HTERT RPE-1 (cell line): ENCODE measurements around the gene CNIH4.
"Not testable (repeated sequence)": the region's sequence is repeated elsewhere in the genome, so short reads cannot be mapped to it uniquely, and the experiment has no call there.

Source experiments
- in situ Hi-C: fragments of 300-500 bp; cut with MboI; formaldehyde crosslinking; loops from 4 replicates; pipeline ENCODE4 v1.14.3; 2020; ENCODE audit warnings: low sequenced_read_pairs

Gene CNIH4

DNA sequence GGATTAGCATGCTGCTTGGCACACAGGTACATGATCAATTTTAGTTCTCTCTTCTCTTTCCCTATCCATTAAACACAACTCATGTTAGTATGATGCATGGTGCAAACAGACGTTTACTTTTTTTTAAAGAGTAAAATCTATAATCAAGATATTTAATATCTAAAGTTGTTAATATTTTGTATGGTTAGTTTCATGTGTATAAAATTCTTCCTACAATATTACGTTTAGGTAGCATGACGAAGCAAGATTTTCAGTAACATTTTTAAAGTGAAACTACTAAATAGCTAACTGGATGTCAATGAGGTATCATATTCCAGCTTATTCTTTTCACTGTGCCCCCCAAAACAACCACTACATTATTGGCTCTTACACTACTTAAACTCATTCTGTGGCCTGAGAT is 36.6 kb downstream of the CNIH4 start:
- in situ Hi-C loops: no loop called here

DNA sequence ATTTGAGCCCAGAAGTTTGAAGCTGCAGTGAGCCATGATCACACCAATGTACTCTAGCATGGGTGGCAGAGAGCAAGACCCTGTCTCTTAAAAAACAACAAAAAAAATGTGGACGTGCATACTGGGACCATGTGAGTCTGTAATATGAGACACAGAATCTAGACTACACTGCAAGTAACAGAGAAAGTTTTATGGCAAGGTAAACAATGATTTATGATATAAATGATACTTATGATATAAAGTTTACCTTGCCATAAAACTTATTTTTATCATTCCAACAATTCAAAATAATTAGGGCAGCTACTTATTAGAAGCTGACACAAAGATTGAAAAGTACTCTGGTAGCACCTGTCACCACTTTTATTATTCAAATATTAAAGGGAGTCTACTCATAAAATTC is 43.2 kb downstream of the CNIH4 start:
- in situ Hi-C loops: no loop called here

DNA sequence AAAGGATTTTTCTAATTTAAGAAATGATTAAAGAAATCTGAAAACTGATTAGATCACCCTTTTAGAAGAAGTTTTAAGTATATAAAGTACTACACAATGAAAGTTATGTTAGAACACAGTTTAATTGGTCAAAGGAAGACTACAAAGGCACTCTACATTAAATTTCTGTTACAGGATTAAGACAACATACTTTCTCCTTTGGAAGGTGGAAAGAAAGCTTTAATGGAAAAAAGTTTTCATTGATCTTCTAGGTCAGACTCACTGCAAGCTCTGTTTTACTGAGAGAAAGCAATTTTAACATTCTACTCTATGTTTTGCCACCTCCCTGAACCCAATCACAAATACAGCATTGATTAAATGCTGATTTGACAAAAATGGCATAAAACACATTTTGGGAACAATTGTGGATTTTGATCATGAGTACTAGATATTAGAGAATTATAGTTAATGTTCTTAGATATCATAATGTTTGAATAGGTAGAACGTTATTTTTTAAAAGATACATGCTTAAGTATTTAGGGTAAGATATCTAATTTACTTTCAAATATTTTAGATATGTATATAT is 45.9 kb downstream of the CNIH4 start:
- in situ Hi-C loops: no loop called here

DNA sequence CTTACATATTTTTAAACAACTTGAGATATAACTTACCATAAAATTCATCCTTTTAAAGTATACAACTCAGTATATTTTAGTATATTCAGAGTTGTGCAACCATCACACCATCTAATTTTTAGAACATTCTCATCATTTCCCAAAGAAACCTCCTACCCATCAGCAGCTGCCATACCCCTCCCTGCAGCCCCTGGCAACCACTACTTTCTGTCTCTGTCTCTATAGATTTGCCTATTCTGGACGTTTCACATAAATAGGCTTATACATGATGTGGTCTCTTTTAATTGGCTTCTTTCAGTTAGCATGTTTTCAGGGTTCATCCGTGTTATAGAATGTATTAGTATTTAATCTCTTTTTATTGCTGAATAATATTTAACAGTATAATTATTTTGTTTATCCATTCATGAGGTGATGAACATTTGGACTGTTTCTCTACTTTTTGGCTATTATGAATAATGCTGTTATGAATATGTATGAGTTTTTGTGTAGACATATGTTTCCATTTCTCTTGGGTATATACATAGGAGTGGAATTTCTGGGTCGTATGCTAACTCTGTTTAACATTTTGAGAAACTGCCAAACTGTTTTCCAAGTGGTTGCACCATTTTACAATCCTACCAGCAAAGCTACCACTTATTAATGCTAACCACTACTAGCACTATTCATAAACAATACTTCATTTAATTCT is 48.4 kb downstream of the CNIH4 start:
- in situ Hi-C loops: no loop called here

DNA sequence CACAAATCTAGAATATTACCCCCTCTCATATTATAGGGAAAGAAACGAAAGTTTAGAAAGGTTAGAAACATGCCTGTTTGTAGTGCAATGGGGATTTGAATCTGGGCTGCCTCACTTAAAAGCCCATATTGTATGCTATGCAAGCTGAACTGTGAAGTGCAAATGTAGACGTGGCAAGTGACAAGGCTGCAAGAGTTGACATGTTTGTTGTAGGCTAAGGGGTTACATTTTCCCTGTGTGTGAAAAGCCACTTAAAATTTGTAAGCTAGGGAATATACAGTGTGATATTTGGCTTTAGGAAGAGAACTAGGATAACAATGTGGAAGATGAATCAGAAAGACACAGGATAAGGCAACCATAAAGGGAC is 48.9 kb downstream of the CNIH4 start:
- in situ Hi-C loops: no loop called here

- in situ Hi-C loops: no loop called here
Measured at GRCh38 chr1:224406216-224406615, 49.5 kb downstream of the CNIH4 start.

GRCh38 chr1:224407571-224408293 is 51.1 kb downstream of the CNIH4 start:
- in situ Hi-C loops: no loop called here

DNA sequence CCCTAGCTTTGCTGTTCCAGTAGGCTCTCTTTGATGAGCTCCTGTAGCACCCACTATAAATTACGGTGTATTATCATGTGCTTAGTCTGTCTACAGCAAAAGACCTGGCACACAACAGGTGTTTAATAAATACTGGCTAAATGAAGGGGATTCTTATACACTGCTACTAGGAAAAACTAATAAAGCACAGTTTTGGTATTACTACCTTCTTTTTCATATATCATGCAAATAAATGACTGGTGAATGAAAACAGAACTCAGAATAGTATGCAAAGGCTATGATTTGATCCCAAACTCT is 51.6 kb downstream of the CNIH4 start:
- in situ Hi-C loops: no loop called here

- in situ Hi-C loops: no loop called here
Measured at GRCh38 chr1:224411766-224412165, 55.1 kb downstream of the CNIH4 start.

DNA sequence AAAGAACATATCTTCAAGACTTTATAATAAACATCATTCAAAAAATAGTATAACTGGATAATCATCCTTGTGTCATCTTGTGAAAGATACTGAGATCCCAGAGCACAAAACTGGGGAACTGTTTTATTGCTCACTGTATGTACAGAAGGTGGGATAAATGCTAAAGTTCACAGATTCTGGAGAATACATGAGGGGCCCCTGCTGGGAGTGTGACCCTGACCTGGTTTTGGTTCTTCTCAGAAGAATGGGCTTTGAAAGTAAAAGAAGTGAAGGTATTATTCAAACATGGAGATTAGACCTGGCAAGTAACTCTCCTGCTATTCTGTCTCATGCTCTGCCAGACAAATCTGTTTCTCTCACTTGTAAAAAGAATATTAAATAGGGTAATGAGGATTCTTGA is 63.4 kb downstream of the CNIH4 start:
- in situ Hi-C loops: no loop called here

GRCh38 chr1:224425279-224425884 is 68.7 kb downstream of the CNIH4 start:
- in situ Hi-C loops: no loop called here

GRCh38 chr1:224426869-224427268 is 70.2 kb downstream of the CNIH4 start:
- in situ Hi-C loops: not testable (repeated sequence)

DNA sequence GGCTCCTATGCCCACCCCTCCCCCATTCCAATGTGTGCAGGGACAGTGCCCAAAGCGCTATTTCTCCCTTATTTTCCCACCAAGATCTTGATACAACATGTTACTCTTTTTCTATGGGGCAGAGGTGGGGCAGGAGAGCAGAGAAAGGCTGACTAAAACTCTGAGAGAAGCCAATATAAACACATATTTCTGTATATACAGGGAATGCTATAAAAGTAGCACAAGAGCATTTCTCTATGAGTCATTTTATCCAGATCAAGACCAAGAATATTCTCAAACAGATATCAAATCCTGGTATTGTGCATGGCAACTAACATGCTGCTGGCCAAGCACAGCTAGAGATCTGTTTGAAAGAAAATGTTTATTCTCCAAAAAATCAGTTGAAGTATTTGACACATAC is 70.7 kb downstream of the CNIH4 start:
- in situ Hi-C loops: no loop called here

GRCh38 chr1:224428713-224429112 is 72.0 kb downstream of the CNIH4 start:
- in situ Hi-C loops: not testable (repeated sequence)
